Prostate gland (tissue), 2 donors: ENCODE measurements around the gene ITGAV. TPM values are rescaled to one million over a fixed set of nuclear protein-coding genes. Genes with fewer than 3 reads are reported as not detected.

Source experiments
- DNase-seq: peaks from one replicate; pipeline ENCODE4 v3.0.0-alpha.2; 2019; ENCODE audit warnings: low spot score
- H3K27ac ChIP-seq, 2 donors: fragments of 200-600 bp; sonication (generic); 2 replicates each; pipeline ENCODE4 v1.5.1; 2017 to 2019
- H3K27me3 ChIP-seq: fragments of 200-600 bp; sonication (generic); replicated peaks from 2 replicates; pipeline ENCODE4 v1.5.1; 2019; ENCODE audit not compliant: insufficient read depth
- H3K36me3 ChIP-seq, 2 donors: fragments of 200-600 bp; sonication (generic); 1 replicate in 1 of 2; 2 replicates in 1 of 2; pipeline versions ENCODE4 v1.5.1 to v1.8.1; 2017 to 2019
- H3K4me1 ChIP-seq: fragments of 200-600 bp; sonication (generic); replicated peaks from 2 replicates; pipeline ENCODE4 v1.5.1; 2019
- H3K4me3 ChIP-seq, 2 donors: fragments of 200-600 bp; sonication (generic); 2 replicates each; pipeline ENCODE4 v1.5.1; 2017 to 2019
- H3K9me3 ChIP-seq: fragments of 200-600 bp; sonication (generic); 2 replicates; pipeline ENCODE4 v1.5.1; 2017
- POLR2A ChIP-seq: fragments of 450-650 bp; IDR thresholded peaks from one replicate; pipeline ENCODE4 v1.6.1; 2016; ENCODE audit warnings: antibody characterized with exemption, mild to moderate bottlenecking
- POLR2AphosphoS5 ChIP-seq: sonication (generic); formaldehyde crosslinking; IDR thresholded peaks from one replicate; pipeline ENCODE4 v1.6.1; 2017; ENCODE audit warnings: antibody characterized with exemption
- WGBS: methylation state at CpG from one replicate; pipeline ENCODE4 v1.1.5; 2018; 5-methylcytosine and 5-hydroxymethylcytosine counted together
- intact Hi-C: fragments of 100-400 bp; cut with DNase I; formaldehyde crosslinking; loops from one replicate; pipeline ENCODE4 v1.14.2; 2022
- total RNA-seq, 2 donors: library from RNA; depleted of rRNA; stranded (reverse); fragments of >200 nt; gene quantifications; one replicate each; pipeline ENCODE4 v1.1.0, GENCODE V29; 2016
- TF ChIP-seq, protein P1 (sequence below), 4 experiments: fragments of 200-600 bp in 2 of 4; fragments of 450-650 bp in 2 of 4; sonication (generic) in 2 of 4; IDR thresholded peaks; 1 replicate in 3 of 4; 2 replicates in 1 of 4; pipeline ENCODE4 v1.5.1; 2016 to 2019; ENCODE audit warnings: antibody characterized with exemption in 4 of 4, mild to moderate bottlenecking in 2 of 4, moderate library complexity in 2 of 4

The ITGAV gene
- total RNA-seq, 2 donors from 2014 or later: 47.0 to 84.8 TPM

- intact Hi-C loops: no loop called here
- TF ChIP-seq, protein P1, sequence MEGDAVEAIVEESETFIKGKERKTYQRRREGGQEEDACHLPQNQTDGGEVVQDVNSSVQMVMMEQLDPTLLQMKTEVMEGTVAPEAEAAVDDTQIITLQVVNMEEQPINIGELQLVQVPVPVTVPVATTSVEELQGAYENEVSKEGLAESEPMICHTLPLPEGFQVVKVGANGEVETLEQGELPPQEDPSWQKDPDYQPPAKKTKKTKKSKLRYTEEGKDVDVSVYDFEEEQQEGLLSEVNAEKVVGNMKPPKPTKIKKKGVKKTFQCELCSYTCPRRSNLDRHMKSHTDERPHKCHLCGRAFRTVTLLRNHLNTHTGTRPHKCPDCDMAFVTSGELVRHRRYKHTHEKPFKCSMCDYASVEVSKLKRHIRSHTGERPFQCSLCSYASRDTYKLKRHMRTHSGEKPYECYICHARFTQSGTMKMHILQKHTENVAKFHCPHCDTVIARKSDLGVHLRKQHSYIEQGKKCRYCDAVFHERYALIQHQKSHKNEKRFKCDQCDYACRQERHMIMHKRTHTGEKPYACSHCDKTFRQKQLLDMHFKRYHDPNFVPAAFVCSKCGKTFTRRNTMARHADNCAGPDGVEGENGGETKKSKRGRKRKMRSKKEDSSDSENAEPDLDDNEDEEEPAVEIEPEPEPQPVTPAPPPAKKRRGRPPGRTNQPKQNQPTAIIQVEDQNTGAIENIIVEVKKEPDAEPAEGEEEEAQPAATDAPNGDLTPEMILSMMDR (IDR thresholded peaks at IDR 0.05): no peak
- TF ChIP-seq POLR2A: no peak
- no peak for TF ChIP-seq POLR2AphosphoS5
- Histone ChIP-seq H3K27me3 (no peaks in the 10 kb centered on the region), H3K4me1 (no peaks in the 10 kb centered on the region), H3K36me3 (no peaks in the 10 kb centered on the region), H3K27ac (no peak overlapping the region), H3K4me3 (no peak overlapping the region), H3K9me3 (no peaks in the 10 kb centered on the region)
- DNase-seq: no peak
- 63% methylated on average over 2 of the region's 2 CpGs for WGBS
These were observed 22.9 kb downstream of the ITGAV start for GRCh38 chr2:186612555-186613440.

DNA sequence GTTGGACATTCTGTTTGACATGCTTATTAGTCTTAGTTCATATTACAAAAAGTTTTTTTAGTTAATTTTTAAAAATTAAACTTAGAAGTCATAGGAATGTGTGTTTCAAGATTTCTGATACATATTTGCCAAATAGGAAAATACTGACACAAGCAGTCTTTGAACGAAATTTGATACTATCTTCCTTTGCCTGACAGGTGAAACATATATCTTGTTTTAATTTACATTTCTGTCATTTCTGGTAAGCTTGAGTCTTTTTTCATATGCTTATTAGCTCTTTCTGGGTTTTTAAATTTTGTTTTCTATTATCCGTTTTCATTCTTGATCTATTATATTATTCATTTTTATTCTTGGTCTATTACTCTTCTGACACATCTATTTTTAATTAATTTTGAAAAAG is 24.5 kb downstream of the ITGAV start:
- TF ChIP-seq POLR2A (no peak), POLR2AphosphoS5 (no peak)
- TF ChIP-seq, protein P1 (IDR thresholded peaks at IDR 0.05): no peak
- DNase-seq: no peak
- Histone ChIP-seq H3K4me1 (no peaks in the 10 kb centered on the region), H3K9me3 (no peaks in the 10 kb centered on the region), H3K27ac (no peak overlapping the region), H3K4me3 (no peak overlapping the region), H3K36me3 (no peaks in the 10 kb centered on the region), H3K27me3 (no peaks in the 10 kb centered on the region)
- WGBS: 76% methylated on average over 2 of the region's 2 CpGs
- intact Hi-C loops: no loop called here

DNA sequence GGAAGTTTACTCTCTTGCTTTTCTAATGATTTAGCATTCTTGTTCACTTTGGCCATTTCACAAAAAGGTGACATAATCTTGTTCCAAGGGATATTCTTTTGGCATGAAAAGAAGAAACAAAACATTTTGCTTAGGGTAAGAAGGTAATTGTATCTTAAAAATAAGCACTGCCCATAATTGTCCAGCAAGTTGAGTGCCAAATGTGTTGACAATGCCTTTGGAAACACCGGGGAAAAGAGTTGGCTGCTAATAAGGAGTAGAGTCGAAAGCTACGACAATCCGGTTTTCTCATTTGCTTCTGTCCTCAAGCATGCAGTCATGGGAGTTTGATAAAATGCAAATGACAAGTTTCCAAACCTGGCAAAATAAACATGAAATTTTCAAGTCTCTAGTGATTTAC is 27.3 kb downstream of the ITGAV start:
- 75% methylated on average over 4 of the region's 4 CpGs for WGBS
- TF ChIP-seq, protein P1 (IDR thresholded peaks at IDR 0.05): no peak
- TF ChIP-seq POLR2AphosphoS5 (no peak), POLR2A (no peak)
- Histone ChIP-seq H3K27ac (no peak overlapping the region), H3K4me3 (no peak overlapping the region), H3K27me3 (no peaks in the 10 kb centered on the region), H3K36me3 (no peaks in the 10 kb centered on the region), H3K9me3 (no peaks in the 10 kb centered on the region), H3K4me1 (no peaks in the 10 kb centered on the region)
- DNase-seq: no peak
- intact Hi-C loops: no loop called here

- TF ChIP-seq POLR2A (no peak), POLR2AphosphoS5 (no peak)
- TF ChIP-seq, protein P1 (IDR thresholded peaks at IDR 0.05): no peak
- intact Hi-C loops: no loop called here
- WGBS: 91% methylated on average over 1 of the region's 1 CpG
- no peaks in the 10 kb centered on the region for H3K4me1 ChIP-seq
- no peaks in the 10 kb centered on the region for H3K36me3 ChIP-seq
- no peak for DNase-seq
- no peak overlapping the region for H3K4me3 ChIP-seq
- H3K27ac ChIP-seq: no peak overlapping the region
- H3K27me3 ChIP-seq: no peaks in the 10 kb centered on the region
- H3K9me3 ChIP-seq: no peaks in the 10 kb centered on the region
These were observed 27.9 kb downstream of the ITGAV start for GRCh38 chr2:186617771-186618170.

GRCh38 chr2:186618696-186619095 is 28.8 kb downstream of the ITGAV start:
- 97% methylated on average over 1 of the region's 1 CpG for WGBS
- TF ChIP-seq POLR2A (no peak), POLR2AphosphoS5 (no peak)
- TF ChIP-seq, protein P1 (IDR thresholded peaks at IDR 0.05): no peak
- intact Hi-C loops: no loop called here
- Histone ChIP-seq H3K9me3 (no peaks in the 10 kb centered on the region), H3K27me3 (no peaks in the 10 kb centered on the region), H3K4me1 (no peaks in the 10 kb centered on the region), H3K27ac (no peak overlapping the region), H3K36me3 (no peaks in the 10 kb centered on the region), H3K4me3 (no peak overlapping the region)
- DNase-seq: no peak
